Measurements from ENCODE around the gene UBXN4.

DNA sequence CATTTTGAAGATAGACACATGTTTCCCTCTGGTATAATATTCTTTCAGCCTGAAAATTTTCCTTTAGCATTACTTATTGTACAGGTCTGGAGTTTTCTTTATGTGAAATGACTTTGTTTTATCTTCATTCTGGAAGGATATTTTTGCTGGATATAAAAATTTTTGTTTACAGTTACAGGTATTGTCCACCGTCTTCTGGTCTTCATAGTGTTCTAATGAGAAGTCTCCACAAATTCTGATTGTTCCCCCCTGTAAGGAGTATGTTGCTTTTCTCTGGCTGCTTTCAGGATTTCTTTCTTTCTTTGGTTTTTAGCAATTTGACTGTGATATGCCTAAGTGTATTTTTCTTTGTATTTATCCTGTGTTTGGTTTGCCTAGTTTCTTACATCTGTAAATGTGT, 15.0 kb downstream of the UBXN4 start:
- no peak for TF ChIP-seq EZH2 (IDR thresholded peaks at IDR 0.05; ENCODE audit: borderline replicate concordance, low read depth, low read length, poor library complexity, severe bottlenecking)
- TF ChIP-seq, protein P1, sequence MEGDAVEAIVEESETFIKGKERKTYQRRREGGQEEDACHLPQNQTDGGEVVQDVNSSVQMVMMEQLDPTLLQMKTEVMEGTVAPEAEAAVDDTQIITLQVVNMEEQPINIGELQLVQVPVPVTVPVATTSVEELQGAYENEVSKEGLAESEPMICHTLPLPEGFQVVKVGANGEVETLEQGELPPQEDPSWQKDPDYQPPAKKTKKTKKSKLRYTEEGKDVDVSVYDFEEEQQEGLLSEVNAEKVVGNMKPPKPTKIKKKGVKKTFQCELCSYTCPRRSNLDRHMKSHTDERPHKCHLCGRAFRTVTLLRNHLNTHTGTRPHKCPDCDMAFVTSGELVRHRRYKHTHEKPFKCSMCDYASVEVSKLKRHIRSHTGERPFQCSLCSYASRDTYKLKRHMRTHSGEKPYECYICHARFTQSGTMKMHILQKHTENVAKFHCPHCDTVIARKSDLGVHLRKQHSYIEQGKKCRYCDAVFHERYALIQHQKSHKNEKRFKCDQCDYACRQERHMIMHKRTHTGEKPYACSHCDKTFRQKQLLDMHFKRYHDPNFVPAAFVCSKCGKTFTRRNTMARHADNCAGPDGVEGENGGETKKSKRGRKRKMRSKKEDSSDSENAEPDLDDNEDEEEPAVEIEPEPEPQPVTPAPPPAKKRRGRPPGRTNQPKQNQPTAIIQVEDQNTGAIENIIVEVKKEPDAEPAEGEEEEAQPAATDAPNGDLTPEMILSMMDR (conservative IDR thresholded peaks at IDR 0.05; ENCODE audit: low read depth, low read length), result no peak
